ENCODE measurements around the gene UBQLNL. TPM values are rescaled to one million over a fixed set of nuclear protein-coding genes. Genes with fewer than 3 reads are reported as not detected.

Gene UBQLNL
- total and polyA plus RNA-seq, 8 donors, result 0.50 to 2.2 (median 1.6) TPM

DNA sequence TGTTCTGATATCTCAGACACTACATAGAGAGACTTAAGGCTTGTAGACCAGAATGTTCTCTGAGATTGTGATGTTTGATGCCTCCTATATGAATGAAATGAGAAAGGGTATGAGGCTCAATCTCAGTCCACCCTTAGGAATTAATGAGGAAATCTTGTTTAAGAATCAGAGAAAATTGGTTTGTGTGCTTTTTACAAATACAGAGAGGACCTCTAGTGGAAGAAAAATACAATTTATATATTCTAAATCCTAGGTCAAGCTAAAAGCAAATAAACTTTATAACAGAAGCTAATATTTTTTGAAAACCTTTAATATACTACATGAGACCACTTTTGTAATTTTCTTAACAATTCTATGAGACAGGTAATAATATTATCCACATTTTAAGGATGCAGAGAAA, 36.8 kb upstream of the UBQLNL start:
- ATAC-seq (no peak), DNase-seq (no peak)
- intact Hi-C loops (cut with DNase I), result no loop called here
- Histone ChIP-seq H3K27ac (no peak overlapping the region), H3K4me3 (no peak overlapping the region), H3K9me3 (no peaks in the 10 kb centered on the region), H3K36me3 (no peaks in the 10 kb centered on the region), H3K4me1 (no peaks in the 10 kb centered on the region), H3K27me3 (no peaks in the 10 kb centered on the region)
- TF ChIP-seq, protein P1, sequence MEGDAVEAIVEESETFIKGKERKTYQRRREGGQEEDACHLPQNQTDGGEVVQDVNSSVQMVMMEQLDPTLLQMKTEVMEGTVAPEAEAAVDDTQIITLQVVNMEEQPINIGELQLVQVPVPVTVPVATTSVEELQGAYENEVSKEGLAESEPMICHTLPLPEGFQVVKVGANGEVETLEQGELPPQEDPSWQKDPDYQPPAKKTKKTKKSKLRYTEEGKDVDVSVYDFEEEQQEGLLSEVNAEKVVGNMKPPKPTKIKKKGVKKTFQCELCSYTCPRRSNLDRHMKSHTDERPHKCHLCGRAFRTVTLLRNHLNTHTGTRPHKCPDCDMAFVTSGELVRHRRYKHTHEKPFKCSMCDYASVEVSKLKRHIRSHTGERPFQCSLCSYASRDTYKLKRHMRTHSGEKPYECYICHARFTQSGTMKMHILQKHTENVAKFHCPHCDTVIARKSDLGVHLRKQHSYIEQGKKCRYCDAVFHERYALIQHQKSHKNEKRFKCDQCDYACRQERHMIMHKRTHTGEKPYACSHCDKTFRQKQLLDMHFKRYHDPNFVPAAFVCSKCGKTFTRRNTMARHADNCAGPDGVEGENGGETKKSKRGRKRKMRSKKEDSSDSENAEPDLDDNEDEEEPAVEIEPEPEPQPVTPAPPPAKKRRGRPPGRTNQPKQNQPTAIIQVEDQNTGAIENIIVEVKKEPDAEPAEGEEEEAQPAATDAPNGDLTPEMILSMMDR (IDR thresholded peaks at IDR 0.05), result no peak

DNA sequence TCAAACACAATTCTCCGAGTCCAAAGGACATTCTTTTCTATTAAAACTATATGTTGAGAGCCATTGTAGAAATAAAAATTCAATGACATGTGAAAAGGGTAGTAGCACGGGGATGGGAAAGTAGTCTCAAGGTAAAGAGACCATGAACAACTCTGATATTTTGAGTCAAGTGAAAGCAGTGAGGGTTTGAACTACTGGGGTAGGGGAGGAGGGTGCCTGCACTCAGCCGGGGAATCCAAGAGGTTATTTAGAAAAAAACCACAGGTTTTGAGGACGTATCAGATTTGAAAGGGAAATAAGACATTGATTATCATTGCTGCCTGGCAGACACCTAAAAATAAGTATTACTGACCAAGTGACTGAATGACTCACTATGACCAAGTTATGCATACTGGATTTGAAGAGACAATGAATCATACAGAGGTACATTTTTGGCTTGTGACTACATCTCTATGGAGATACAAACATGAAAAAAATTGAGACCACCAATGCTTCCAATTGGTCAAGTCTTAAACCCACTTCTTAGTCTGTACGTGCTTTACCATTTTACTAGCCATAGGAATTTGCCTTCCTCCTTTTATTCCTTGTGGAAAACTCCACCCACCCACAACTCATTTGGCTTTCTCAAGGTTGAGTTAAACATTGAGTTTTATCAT, 34.1 kb upstream of the UBQLNL start:
- intact Hi-C loops (cut with DNase I), result no loop called here
- no peak overlapping the region for H3K4me3 ChIP-seq
- TF ChIP-seq, protein P1 (IDR thresholded peaks at IDR 0.05), result no peak

DNA sequence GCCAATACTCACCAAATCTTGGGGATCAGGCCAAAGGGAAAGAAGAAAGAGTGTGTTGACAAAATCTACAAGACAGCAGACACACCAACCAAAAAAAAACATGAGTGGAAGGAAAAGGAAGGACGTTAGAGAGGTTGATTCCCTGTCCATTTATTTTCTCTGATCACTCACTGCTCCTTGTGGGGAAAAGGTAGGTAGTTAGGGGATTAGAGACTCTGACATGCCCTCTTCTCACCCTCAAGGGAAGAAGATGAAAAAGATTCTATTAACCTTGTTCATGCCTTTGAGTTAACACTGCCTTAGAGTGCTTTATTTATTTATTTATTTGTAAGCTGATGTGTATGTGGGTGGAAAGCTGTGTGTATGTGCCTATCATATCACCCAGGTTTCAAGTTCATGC, 31.9 kb upstream of the UBQLNL start, which contains the start of gene OR52H1:
Gene OR52H1, minus strand, starts transcription at position 101 of the 400 bp plus-strand sequence. CDS start 3,035 bp downstream, outside the sequence.
- no peak for DNase-seq
- no peaks in the 10 kb centered on the region for H3K4me1 ChIP-seq
- intact Hi-C loops (cut with DNase I), result no loop called here
- no peaks in the 10 kb centered on the region for H3K9me3 ChIP-seq
- ATAC-seq, result no peak
- TF ChIP-seq, protein P1 (IDR thresholded peaks at IDR 0.05), result no peak
- H3K36me3 ChIP-seq, result no peaks in the 10 kb centered on the region
- no peak within 1 kb of the TSS for H3K27ac ChIP-seq
- H3K4me3 ChIP-seq, result no peak within 1 kb of the TSS
- H3K27me3 ChIP-seq, result no peaks in the 10 kb centered on the region

More for the DNA sequence above, 34.1 kb upstream of the UBQLNL start:
- Histone ChIP-seq H3K27me3 (no peaks in the 10 kb centered on the region), H3K4me1 (no peaks in the 10 kb centered on the region), H3K36me3 (no peaks in the 10 kb centered on the region), H3K27ac (no peak overlapping the region), H3K9me3 (no peaks in the 10 kb centered on the region)
- DNase-seq (no peak), ATAC-seq (no peak)

DNA sequence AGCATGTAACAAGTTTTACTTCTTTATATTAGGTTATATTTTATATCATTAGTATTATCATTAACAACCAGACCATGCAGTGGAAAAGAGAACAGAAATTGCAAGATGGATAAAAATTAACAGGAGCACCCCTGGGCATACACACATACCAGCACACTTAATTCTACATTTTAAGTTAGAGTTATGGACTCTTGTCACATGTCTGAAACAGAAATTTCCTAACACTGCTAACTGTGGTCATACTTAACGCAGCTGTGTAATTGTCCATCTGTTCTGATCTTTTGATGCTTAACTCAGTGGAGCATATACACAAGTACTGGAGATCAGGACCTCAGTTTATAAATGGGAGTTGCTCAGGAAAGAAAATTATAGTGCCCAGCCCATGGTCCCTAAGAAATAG, 31.5 kb upstream of the UBQLNL start:
- Histone ChIP-seq H3K4me1 (no peaks in the 10 kb centered on the region), H3K27ac (no peak overlapping the region), H3K9me3 (no peaks in the 10 kb centered on the region), H3K36me3 (no peaks in the 10 kb centered on the region), H3K4me3 (no peak overlapping the region), H3K27me3 (no peaks in the 10 kb centered on the region)
- intact Hi-C loops (cut with DNase I), result no loop called here
- TF ChIP-seq, protein P1 (IDR thresholded peaks at IDR 0.05), result no peak
- no peak for ATAC-seq
- DNase-seq, result no peak

DNA sequence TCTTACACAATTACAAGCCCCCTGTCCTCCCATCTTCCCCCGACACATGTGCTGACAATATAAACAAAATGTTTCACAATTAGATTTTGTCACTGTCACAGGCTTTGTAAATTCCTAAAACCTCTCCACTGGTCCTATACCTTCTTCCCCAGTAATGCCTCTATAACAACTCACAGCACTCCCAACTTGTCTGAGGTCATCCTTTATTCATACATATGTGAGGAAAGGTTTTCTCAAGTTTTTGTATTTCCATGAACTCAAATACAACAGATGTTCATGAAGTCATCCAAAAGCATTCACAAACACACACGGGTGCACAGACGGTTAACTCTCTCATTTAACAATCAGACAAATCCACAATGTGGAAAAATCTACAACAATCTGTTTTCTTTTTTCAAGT, 30.0 kb upstream of the UBQLNL start:
- no peaks in the 10 kb centered on the region for H3K9me3 ChIP-seq
- TF ChIP-seq, protein P1 (IDR thresholded peaks at IDR 0.05), result no peak
- no peaks in the 10 kb centered on the region for H3K36me3 ChIP-seq
- DNase-seq (no peak), ATAC-seq (no peak)
- intact Hi-C loops (cut with DNase I), result no loop called here
- H3K27me3 ChIP-seq, result no peaks in the 10 kb centered on the region
- H3K27ac ChIP-seq, result no peak overlapping the region
- H3K4me1 ChIP-seq, result no peaks in the 10 kb centered on the region
- H3K4me3 ChIP-seq, result no peak overlapping the region
